HG02943 (cell line): Measurements from ENCODE around the gene DIP2B.
"Not testable (repeated sequence)": the region's sequence is repeated elsewhere in the genome, so short reads cannot be mapped to it uniquely, and the experiment has no call there.

Source experiments
- ATAC-seq: cut with Tn5 transposase; IDR thresholded peaks from one replicate; pipeline ENCODE4 v1.9.1; 2021; ENCODE audit warnings: mild to moderate bottlenecking, low read depth, moderate library complexity; ENCODE audit not compliant: unreplicated experiment

Gene DIP2B

GRCh38 chr12:50763639-50764285, 259.0 kb downstream of the DIP2B start, which contains the start of gene ATF1:
ATF1 (plus strand) TSS chr12:50764101; CDS start chr12:50780146, 16,045 bp downstream.
- ATAC-seq = peak; percentile 65

- peak; percentile 46 for ATAC-seq
These were observed 259.7 kb downstream of the DIP2B start for GRCh38 chr12:50764286-50765094.

GRCh38 chr12:50765095-50765911, 260.5 kb downstream of the DIP2B start:
- ATAC-seq = no peak

- no peak for ATAC-seq
These were observed 263.6 kb downstream of the DIP2B start for GRCh38 chr12:50768391-50768790.

GRCh38 chr12:50768813-50769212, 264.0 kb downstream of the DIP2B start:
- not testable (repeated sequence) for ATAC-seq

- no peak for ATAC-seq
These were observed 266.6 kb downstream of the DIP2B start for GRCh38 chr12:50771409-50771808.

GRCh38 chr12:50772470-50772869, 267.7 kb downstream of the DIP2B start:
- no peak for ATAC-seq

- no peak for ATAC-seq
These were observed 268.1 kb downstream of the DIP2B start for GRCh38 chr12:50772877-50773276.

GRCh38 chr12:50775251-50775650, 270.5 kb downstream of the DIP2B start:
- ATAC-seq = no peak

- ATAC-seq = no peak
These were observed 272.3 kb downstream of the DIP2B start for GRCh38 chr12:50776749-50777728.

GRCh38 chr12:50778663-50779590, 274.1 kb downstream of the DIP2B start:
- ATAC-seq = no peak

- no peak for ATAC-seq
These were observed 275.2 kb downstream of the DIP2B start for GRCh38 chr12:50780013-50780412.

- ATAC-seq = no peak
These were observed 279.7 kb downstream of the DIP2B start for GRCh38 chr12:50784501-50784900.

GRCh38 chr12:50785406-50786001, 280.7 kb downstream of the DIP2B start:
- ATAC-seq = no peak

- no peak for ATAC-seq
These were observed 281.9 kb downstream of the DIP2B start for GRCh38 chr12:50786498-50787231.

GRCh38 chr12:50787618-50788017, 282.8 kb downstream of the DIP2B start:
- no peak for ATAC-seq

- no peak for ATAC-seq
These were observed 283.8 kb downstream of the DIP2B start for GRCh38 chr12:50788561-50788960.

- no peak for ATAC-seq
These were observed 285.3 kb downstream of the DIP2B start for GRCh38 chr12:50790081-50790480.
